ENCODE results near the gene TRABD2B. TPM values are rescaled to one million over a fixed set of nuclear protein-coding genes. Genes with fewer than 3 reads are reported as not detected.

TRABD2B gene
- polyA plus RNA-seq, 1 experiment: not detected

DNA sequence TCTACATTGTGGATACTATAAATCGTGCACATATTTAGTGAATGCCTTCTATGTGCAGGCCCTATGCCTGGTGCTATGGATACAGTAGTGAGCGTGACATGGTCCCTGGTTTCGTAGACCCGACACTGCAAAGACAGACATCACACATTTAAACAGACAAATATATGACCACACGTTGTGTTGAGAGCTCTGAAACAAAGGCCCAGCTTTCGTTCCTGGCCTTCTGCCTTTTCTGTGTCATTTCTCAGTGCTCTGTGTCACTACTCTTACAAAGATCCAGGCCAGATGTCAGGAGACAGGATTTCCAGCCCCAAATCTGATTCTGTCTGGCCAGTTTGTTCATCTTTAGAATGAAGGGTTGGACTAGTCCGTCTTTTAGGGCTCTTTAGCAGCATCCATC is 19.3 kb upstream of the TRABD2B start:
- ChIA-PET POLR2A (no interaction called here), CTCF (interaction anchor here (0.6 to 2.6 kb wide), 2 partner anchors 18 to 1575 kb away, joined by 3 to 14 read pairs; partner anchors contain the start of gene TRABD2B)
- Histone ChIP-seq H3K27ac (ENCODE audit: low read depth, low read length) (no peak overlapping the region), H3K4me3 (ENCODE audit: low read depth, low read length) (no peak overlapping the region), H3K9me3 (ENCODE audit: control insufficient read depth, insufficient read depth, low read length) (no peaks in the 10 kb centered on the region), H3K27me3 (ENCODE audit: control insufficient read depth, insufficient read depth, low read length) (no peaks in the 10 kb centered on the region)
- no peak for DNase-seq (ENCODE audit: low read depth, low spot score)
- TF ChIP-seq, protein P1, sequence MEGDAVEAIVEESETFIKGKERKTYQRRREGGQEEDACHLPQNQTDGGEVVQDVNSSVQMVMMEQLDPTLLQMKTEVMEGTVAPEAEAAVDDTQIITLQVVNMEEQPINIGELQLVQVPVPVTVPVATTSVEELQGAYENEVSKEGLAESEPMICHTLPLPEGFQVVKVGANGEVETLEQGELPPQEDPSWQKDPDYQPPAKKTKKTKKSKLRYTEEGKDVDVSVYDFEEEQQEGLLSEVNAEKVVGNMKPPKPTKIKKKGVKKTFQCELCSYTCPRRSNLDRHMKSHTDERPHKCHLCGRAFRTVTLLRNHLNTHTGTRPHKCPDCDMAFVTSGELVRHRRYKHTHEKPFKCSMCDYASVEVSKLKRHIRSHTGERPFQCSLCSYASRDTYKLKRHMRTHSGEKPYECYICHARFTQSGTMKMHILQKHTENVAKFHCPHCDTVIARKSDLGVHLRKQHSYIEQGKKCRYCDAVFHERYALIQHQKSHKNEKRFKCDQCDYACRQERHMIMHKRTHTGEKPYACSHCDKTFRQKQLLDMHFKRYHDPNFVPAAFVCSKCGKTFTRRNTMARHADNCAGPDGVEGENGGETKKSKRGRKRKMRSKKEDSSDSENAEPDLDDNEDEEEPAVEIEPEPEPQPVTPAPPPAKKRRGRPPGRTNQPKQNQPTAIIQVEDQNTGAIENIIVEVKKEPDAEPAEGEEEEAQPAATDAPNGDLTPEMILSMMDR (IDR thresholded peaks at IDR 0.05; ENCODE audit: low read depth, low read length): no peak

DNA sequence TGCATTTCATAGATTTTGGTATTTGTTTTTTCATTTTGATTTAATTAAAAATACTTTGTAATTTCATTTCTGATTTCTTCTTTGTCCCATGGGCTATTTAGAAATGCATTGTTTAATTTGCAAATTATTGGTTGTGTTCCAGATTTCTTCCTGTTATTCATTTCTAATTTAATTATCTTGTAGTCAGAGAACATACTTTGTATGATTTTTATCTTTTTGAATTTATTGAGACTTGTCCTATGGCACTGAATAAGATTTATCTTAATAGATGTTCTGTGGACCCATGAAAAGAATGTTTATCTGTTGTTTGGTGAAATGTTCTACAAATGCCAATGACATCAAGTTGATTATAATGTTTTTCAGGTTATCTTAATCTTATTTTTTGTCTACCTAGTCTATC is 16.1 kb upstream of the TRABD2B start:
- TF ChIP-seq, protein P1 (IDR thresholded peaks at IDR 0.05; ENCODE audit: low read depth, low read length): no peak
- Histone ChIP-seq H3K9me3 (ENCODE audit: control insufficient read depth, insufficient read depth, low read length) (no peaks in the 10 kb centered on the region), H3K27me3 (ENCODE audit: control insufficient read depth, insufficient read depth, low read length) (no peaks in the 10 kb centered on the region), H3K27ac (ENCODE audit: low read depth, low read length) (no peak overlapping the region), H3K4me3 (ENCODE audit: low read depth, low read length) (no peak overlapping the region)
- CTCF ChIA-PET: no interaction called here
- POLR2A ChIA-PET: no interaction called here
- DNase-seq (ENCODE audit: low read depth, low spot score): no peak

DNA sequence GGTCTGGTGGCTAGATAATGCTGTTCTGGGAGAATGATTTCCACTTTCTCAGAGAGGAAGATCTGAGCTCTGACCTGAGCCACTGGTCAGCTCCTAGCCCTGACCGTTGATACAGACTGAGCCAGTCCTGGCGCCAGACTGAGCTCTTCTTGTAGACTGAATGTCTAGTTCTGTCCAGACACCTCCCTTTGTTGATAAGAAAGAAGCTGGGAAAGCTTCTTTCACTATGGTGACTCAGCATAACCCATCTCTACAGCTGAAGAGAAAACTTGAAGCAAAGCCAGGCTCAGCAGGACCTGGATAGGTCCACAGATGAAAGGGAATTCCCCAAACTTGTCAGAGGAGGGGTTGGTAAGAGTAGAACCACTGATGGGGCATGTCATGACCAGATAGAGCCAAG is 9.9 kb upstream of the TRABD2B start:
- CTCF ChIA-PET: interaction anchor here (1.7 kb wide), 1 partner anchor 9 kb away, joined by 14 read pairs; the partner anchor contains the start of gene TRABD2B
- no peaks in the 10 kb centered on the region for H3K9me3 ChIP-seq (ENCODE audit: control insufficient read depth, insufficient read depth, low read length)
- no peak overlapping the region for H3K4me3 ChIP-seq (ENCODE audit: low read depth, low read length)
- TF ChIP-seq, protein P1 (IDR thresholded peaks at IDR 0.05; ENCODE audit: low read depth, low read length): no peak
- H3K27ac ChIP-seq (ENCODE audit: low read depth, low read length): no peak overlapping the region
- DNase-seq (ENCODE audit: low read depth, low spot score): no peak
- POLR2A ChIA-PET: no interaction called here
- H3K27me3 ChIP-seq (ENCODE audit: control insufficient read depth, insufficient read depth, low read length): no peaks in the 10 kb centered on the region

DNA sequence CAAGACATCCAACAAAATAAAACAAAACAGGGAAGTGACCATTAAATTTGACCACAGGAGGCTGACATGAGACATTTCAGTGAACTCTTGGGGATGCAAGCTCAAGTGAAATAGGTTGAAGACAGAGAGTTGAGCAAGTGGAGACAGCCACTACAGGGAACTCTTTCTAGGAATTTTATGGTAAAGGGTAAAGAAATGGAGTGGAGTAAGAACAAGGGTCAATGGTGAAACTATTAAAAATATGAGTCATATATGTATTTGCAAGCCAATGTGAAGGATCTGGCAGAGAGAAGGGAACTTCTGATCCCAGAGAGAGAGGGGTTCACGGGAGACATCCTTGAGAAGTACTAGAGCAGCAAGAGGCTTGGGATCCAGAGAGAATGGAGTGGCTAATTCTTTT is 9.1 kb upstream of the TRABD2B start:
- DNase-seq (ENCODE audit: low read depth, low spot score): no peak
- CTCF ChIA-PET: interaction anchor here (1.7 kb wide), 1 partner anchor 8 kb away, joined by 14 read pairs; the partner anchor contains the start of gene TRABD2B
- POLR2A ChIA-PET: no interaction called here
- TF ChIP-seq, protein P1 (IDR thresholded peaks at IDR 0.05; ENCODE audit: low read depth, low read length): no peak
- Histone ChIP-seq H3K4me3 (ENCODE audit: low read depth, low read length) (no peak overlapping the region), H3K9me3 (ENCODE audit: control insufficient read depth, insufficient read depth, low read length) (no peaks in the 10 kb centered on the region), H3K27ac (ENCODE audit: low read depth, low read length) (no peak overlapping the region), H3K27me3 (ENCODE audit: control insufficient read depth, insufficient read depth, low read length) (no peaks in the 10 kb centered on the region)

DNA sequence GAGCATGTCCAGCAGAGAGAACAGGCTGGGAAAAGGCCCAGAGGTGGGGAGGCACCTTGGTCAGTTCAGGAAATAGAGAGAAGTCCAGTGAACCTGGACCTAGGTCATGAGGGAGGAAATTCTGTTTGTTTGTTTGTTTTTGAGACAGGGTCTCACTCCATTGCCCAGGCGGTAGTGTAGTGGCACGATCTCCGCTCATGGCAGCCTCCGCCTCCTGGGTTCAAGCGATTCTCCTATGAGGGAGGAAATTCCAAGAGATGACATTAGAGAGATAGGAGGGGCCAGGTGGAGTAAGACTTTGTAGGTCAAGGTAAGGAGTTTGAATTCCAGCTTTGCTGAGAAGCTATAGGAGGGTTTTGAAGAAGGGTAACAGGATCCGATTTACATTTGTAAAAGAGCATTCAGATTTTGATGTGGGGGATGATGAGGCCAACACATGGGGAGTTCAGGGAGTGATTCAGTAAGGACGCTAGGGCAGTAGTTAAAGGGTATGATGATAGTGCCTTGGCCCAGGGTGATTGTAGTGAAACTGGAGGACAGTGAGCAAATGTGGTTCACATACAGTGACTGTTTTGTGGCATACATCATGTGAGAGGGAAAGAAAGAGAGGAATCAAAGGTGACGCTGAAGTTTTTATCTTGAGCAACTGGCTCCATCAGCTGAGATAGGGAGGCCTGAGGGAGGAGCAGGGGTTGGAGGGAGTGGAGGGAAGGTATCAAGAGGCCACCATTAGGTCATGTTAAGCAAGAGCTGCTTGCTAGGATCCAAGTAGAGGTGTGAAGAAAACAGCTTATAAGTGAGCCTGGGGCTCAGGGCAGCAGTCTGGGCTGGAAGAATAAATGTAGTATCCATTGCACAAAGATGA is 8.3 kb upstream of the TRABD2B start:
- Histone ChIP-seq H3K27ac (ENCODE audit: low read depth, low read length) (no peak overlapping the region), H3K27me3 (ENCODE audit: control insufficient read depth, insufficient read depth, low read length) (no peaks in the 10 kb centered on the region), H3K9me3 (ENCODE audit: control insufficient read depth, insufficient read depth, low read length) (no peaks in the 10 kb centered on the region), H3K4me3 (ENCODE audit: low read depth, low read length) (no peak overlapping the region)
- no peak for DNase-seq (ENCODE audit: low read depth, low spot score)
- TF ChIP-seq, protein P1 (IDR thresholded peaks at IDR 0.05; ENCODE audit: low read depth, low read length): no peak
- ChIA-PET POLR2A (no interaction called here), CTCF (no interaction called here)

Measured in AG04450 (cell line).